WI38 (cell line): ENCODE results near the gene KIAA0319L.

ENCODE experiments used
- H3K4me3 ChIP-seq: 2 replicates; pipeline ENCODE4 v1.5.1; 2011; ENCODE audit warnings: low read depth, mild to moderate bottlenecking, control low read depth, low read length
- CTCF ChIP-seq: IDR thresholded peaks from 2 replicates; pipeline ENCODE4 v1.5.1; 2012; ENCODE audit warnings: low read depth, mild to moderate bottlenecking, control low read depth, low read length

The KIAA0319L gene

GRCh38 chr1:35567947-35568558 is 10.8 kb upstream of the KIAA0319L start:
- no peak overlapping the region for H3K4me3 ChIP-seq
- no peak for TF ChIP-seq CTCF

DNA sequence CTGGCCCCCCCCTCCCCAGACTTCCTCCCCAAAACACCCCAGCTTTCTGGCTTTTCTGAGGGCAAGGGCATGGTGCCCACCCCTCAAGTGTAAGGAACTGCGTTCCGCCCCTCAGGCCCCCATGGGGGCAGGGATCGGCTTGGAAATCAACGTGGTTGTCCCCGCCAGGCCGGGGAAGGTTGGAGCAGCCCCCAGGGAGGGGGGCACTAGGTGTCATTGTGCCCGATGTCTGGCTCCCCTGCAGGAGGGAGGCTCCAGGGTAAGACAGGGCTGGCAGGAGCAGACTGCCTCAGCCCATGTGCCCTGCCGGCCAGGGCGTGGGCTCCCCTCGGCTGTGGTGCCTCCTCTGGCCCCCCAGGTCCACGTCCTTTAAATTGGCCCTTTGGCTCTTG is 8.5 kb upstream of the KIAA0319L start:
- TF ChIP-seq CTCF: no peak
- no peak overlapping the region for H3K4me3 ChIP-seq

DNA sequence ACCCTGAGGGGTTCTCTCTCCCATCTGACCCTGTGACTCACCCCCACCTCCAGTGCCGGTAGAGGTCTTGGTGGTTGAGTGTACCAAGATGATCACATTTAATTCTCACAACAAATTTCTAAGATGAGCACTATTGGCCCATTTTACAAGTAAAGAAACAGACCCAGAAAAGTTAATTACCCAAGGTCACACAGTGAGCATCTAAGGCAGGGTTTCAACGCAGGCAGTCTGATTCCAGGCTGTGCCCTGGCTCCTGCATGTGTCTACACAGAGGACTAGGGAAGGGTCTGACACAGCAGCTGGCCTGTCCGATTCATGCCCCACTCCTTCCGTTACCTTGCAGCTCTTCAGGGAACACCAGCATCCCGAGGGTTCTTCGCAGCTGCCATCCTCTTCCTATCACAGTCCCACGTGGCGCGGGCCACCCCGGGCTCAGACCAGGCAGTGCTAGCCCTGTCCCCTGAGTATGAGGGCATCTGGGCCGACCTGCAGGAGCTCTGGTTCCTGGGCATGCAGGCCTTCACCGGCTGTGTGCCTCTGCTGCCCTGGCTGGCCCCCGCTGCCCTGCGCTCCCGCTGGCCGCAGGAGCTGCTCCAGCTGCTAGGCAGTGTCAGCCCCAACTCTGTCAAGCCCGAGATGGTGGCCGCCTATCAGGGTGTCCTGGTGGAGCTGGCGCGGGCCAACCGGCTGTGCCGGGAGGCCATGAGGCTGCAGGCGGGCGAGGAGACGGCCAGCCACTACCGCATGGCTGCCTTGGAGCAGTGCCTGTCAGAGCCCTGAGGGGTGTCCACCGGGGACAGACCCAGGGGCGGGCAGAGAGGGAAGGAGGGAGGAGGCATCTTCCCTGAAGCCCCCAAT is 7.9 kb upstream of the KIAA0319L start:
- H3K4me3 ChIP-seq: no peak overlapping the region
- TF ChIP-seq CTCF: no peak

DNA sequence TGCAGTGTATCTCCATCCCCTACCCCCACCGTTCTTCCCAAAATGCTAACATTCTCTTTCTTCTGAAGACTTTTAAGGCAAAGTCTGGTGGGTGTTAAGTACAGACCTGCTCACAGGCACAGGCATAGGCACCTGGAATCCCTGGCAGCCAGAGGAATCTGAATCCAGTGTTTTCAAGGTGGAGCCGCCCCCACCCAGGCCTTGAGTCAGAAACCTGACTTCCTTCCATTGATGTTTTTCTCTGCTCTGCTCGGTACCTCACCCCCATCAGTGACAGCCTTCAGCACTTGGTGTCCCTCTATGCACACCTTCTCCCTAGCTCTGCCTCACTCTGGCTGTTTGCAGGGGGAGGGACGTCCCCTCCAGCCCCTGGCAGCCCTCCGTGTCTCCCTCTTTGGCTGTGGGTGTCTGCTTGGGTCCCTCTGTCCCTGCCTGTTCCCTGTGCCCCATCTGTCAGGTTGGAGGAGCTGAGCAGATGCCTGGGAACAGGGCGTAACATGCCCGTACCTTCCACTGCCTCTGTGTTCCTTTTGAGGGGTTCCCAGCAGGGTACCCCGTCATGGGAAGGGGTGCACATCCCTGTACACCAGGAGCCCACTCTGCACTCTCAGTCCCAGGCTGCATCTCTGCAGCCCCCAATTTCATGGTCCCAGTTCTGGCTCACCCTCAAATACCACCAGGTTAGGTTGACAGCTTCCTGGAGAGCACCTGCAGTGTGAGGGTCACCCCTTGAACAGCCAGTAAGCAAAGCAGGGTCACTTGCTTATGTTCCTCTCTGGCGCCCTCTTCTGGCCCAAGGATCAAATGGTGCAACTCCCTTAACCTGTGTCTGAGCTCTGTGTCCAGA is 7.1 kb upstream of the KIAA0319L start:
- no peak overlapping the region for H3K4me3 ChIP-seq
- peak; percentile 73 for TF ChIP-seq CTCF

DNA sequence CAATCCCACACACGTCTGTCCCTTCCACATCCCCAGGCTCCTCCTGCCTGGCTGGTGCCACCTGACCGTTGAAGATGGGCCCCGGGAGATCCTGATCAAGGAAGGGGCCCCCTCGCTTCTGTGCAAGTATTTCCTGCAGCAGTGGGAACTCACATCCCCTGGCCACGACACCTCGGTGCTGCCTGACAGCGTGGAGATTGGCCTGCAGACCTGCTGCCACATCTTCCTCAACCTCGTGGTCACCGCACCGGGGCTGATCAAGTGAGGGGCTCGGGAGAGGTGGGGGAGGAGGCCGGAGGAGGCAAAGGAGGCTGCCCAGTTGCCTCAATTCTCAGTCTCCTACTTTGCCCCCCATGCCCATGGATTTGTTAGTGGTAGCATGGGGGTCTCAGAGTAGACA is 6.0 kb upstream of the KIAA0319L start:
- TF ChIP-seq CTCF: no peak
- H3K4me3 ChIP-seq: no peak overlapping the region

GRCh38 chr1:35561972-35562680 is 4.9 kb upstream of the KIAA0319L start:
- no peak overlapping the region for H3K4me3 ChIP-seq
- no peak for TF ChIP-seq CTCF
